GM18873 (cell line): Measurements from ENCODE around the gene NCKAP5L.

Source experiments
- ATAC-seq: cut with Tn5 transposase; IDR thresholded peaks from one replicate; pipeline ENCODE4 v1.9.1; 2021; ENCODE audit warnings: mild to moderate bottlenecking, moderate library complexity, moderate number of reproducible peaks; ENCODE audit not compliant: unreplicated experiment, low FRiP score

Gene NCKAP5L

DNA sequence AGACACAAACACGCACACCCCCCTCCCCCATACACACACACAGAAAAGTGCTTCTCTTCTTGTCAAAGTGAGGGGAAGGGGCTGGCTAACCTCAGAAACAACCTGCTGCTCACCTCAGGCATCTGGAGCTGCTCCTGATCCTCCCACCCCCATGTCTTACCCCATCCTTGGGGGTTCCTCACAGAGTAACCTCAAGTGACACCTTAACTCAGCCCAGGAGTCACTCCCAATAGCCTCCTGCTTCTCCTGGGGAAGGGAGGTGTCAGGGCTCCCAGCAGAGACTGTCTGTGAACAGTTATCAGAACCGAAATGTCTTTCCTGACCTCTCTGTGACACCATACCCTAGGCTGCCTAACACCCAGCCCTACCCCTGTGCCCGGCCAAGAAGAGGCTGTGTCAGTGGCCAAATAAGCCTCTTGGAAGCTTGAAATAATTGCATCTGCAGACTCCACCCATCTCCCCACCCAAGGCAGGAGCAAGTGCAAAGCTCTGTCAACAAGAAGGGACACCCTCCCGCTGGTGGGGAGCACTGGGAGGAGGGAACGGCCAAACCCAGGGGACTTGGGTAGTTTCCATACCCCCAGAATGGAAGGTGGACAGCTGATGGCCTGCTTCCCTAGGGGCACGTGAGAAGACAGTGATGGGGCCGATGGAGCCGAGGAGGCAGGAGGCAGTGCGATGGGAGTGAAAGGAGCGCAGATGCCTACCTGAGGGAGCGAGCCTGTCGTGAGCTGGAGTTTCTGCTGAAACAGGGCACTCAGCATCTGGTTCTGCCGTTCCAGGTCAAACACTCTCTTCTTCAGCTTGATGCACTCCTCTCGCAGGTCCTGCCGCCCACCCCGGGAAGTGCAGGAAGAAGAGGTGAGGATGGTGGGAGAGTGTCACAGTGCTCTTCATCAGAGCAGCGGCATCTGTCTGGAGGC is 26.8 kb downstream of the NCKAP5L start:
- ATAC-seq = no peak

DNA sequence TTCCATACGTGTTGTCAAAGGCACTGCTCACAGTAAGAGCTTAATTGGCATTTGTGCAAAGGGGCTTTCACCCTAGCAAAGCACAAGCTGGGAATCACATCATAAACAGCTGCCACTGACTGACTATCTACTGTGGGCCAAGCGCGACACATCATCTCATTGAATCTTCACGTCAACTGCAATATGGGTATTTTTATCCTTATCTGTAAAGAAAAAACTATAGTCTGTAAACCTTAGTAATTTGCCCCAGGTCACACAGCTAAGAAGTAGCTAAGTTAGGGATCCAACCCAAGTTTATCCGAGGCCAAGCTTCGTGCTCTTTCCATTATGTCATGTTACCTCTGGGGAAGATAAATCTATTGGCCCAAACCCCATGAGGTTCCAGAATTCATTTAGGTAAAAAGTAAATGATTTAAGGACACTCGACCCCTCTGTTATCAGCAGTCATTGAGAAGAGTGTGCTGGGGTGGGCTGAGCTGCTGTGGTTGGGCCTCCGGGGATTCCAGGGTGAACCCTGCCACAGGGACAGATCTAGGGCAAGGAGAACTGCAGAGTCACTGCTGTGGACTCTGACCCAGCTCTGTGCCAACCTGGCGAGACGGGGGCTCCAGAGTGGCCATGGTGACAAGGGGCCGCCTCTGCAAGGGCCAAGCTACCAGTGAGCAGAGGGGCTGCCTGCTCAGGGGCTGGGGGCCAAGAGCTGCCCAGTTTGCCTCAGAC is 27.6 kb downstream of the NCKAP5L start:
- ATAC-seq = no peak

GRCh38 chr12:49798934-49799333 is 29.3 kb downstream of the NCKAP5L start:
- ATAC-seq = no peak

- ATAC-seq = no peak
These were observed 30.0 kb downstream of the NCKAP5L start for GRCh38 chr12:49798248-49798647.

- ATAC-seq = no peak
These were observed 30.8 kb downstream of the NCKAP5L start for GRCh38 chr12:49797449-49797776.

DNA sequence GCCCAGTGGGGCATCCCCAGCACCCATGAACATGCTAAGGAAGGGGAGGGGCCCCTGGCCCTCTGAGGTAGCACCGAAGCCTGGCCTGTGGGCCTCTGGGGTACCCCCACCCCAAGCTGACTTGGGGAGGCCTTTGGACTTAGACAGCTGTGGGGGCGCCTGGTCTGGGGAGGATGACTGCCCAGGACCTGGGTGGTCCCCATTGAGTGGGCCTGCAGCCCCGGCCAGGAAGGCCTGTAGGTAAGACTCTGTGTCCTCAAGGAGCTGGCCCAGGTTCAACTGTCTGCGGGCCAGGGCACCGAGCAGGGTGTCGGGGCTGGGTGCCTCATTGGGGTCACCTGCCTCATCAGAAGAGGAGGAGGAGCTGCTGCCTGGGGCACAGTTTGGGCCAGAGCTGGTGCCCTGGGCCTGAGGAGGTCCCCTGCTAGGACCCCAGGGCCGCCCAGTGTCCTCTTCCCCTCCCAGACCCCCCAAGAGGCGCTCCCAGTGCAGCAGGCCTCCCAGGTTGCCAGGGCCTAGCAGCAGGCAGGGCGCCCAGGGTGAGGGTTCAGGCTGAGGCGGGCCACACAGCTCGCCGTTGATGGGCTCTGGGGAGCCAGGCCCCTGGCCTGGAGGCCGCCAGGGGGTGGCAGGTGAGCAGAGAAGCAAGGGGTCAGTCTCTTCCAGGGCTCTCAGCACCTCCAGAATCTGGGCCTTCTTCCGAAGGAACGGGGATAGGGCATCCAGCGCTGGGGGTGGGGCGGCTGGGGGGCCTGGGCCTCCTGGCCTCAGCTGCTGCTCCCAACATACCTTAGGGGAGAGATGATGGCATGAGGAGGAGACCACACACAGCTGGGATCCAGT is 31.4 kb downstream of the NCKAP5L start:
- ATAC-seq = no peak

DNA sequence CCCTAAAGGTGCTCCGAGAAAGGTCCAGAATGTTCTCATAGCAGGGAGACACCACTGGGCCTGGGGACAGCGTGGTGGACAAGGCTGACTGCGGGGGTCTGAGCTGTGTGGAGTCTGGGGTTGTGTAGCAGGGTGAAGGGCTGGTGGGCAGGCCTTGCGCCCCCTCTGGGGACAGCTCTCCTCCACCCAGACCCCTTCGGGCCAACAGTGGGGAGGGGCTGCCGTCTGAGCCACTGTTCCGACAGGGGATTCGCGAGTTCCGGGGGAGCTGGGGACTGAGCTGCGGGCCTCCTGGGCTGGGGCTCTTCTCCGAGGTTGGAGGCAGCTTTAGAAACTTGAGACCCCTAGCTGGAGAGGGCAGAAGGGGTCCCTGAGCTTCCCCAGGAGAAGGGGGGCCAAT is 32.1 kb downstream of the NCKAP5L start:
- ATAC-seq = no peak

- ATAC-seq = no peak
These were observed 32.5 kb downstream of the NCKAP5L start for GRCh38 chr12:49795654-49796105.

GRCh38 chr12:49794811-49795653 is 33.2 kb downstream of the NCKAP5L start:
- no peak for ATAC-seq

- ATAC-seq = no peak
These were observed 34.2 kb downstream of the NCKAP5L start for GRCh38 chr12:49794021-49794420.

GRCh38 chr12:49793620-49794019 is 34.6 kb downstream of the NCKAP5L start:
- ATAC-seq = no peak

- no peak for ATAC-seq
These were observed 35.1 kb downstream of the NCKAP5L start for GRCh38 chr12:49792976-49793580.

- no peak for ATAC-seq
These were observed 35.8 kb downstream of the NCKAP5L start for GRCh38 chr12:49792181-49792970.

DNA sequence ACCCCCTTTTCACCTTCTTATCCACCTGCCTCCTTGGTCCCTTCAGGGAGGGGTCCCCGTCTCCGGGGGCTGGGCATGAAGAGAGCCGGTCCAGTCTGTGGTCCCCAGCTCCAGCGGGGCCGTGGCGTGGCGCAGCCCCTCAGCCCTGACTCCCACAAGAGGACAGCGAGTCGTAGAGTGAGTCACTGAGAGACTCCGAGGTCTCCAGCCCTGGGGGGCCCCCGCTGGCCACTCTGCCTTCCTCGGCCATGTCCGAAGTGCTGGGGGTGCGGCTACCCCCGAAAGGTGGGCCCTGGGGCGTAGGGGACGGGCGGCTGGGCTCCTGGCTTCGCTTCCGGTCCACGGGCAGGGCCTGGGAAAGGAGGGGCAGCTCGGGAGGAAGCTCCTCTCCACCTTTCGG is 36.5 kb downstream of the NCKAP5L start:
- ATAC-seq = no peak

DNA sequence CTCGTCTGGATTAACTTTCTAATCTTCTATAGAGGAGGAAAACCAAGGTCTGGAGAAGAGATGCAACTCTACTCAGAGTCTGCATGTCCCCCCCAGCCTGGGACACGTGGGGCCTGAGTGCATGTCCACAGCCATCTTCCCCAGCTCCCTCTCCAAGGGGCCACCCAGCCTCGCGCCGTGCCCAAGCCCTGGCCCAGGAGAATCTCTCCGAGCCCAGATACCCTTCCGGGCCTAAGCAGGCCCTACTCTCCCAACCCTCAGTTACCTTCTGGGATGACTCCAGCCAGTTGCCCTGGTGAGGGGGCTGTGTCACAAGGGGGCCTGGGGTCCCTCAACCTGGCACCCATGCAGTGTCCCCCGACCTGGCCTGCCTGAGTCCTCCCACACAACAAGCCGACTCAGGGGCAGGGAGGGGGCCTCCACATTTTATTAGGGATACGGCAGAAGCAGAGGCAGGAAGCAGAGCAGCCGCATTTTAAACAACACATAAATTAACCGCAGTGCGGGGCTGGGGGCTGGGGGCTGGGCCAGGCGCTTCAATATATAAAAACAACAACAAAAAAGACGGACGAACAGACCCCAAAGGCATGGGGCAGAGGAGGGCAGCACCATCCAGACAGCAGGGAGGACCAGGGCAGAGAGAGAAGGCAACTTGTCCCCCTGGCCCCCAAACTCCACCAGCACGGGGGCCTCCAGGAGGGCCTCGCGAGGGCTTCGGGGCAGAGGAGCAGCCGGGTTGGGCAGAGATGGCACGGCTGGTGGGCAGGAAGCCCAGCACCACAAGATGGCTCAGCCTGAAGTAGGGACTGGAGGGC is 37.3 kb downstream of the NCKAP5L start:
- no peak for ATAC-seq

GRCh38 chr12:49789992-49790391 is 38.2 kb downstream of the NCKAP5L start:
- ATAC-seq = no peak

GRCh38 chr12:49787672-49788071 is 40.5 kb downstream of the NCKAP5L start:
- ATAC-seq = no peak
